ENCODE measurements around the gene MRAS. TPM values are rescaled to one million over a fixed set of nuclear protein-coding genes. Genes with fewer than 3 reads are reported as not detected.
"Not testable (repeated sequence)": the region's sequence is repeated elsewhere in the genome, so short reads cannot be mapped to it uniquely, and the experiment has no call there.

MRAS gene
- total RNA-seq, 1 experiment from 2014 or later: 0.77 TPM

GRCh38 chr3:138376663-138377062 is 28.3 kb downstream of the MRAS start:
- POLR2A ChIA-PET (ENCODE audit: low non-redundant PET): no interaction called here
- no peak for DNase-seq (ENCODE audit: low spot score)
- TF ChIP-seq, protein P1, sequence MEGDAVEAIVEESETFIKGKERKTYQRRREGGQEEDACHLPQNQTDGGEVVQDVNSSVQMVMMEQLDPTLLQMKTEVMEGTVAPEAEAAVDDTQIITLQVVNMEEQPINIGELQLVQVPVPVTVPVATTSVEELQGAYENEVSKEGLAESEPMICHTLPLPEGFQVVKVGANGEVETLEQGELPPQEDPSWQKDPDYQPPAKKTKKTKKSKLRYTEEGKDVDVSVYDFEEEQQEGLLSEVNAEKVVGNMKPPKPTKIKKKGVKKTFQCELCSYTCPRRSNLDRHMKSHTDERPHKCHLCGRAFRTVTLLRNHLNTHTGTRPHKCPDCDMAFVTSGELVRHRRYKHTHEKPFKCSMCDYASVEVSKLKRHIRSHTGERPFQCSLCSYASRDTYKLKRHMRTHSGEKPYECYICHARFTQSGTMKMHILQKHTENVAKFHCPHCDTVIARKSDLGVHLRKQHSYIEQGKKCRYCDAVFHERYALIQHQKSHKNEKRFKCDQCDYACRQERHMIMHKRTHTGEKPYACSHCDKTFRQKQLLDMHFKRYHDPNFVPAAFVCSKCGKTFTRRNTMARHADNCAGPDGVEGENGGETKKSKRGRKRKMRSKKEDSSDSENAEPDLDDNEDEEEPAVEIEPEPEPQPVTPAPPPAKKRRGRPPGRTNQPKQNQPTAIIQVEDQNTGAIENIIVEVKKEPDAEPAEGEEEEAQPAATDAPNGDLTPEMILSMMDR (conservative IDR thresholded peaks at IDR 0.05; ENCODE audit: low read depth, low read length): no peak
- no peak for TF ChIP-seq EZH2 (IDR thresholded peaks at IDR 0.05; ENCODE audit: borderline replicate concordance, low read depth, low read length, poor library complexity, severe bottlenecking)

GRCh38 chr3:138377212-138377611 is 28.8 kb downstream of the MRAS start:
- H3K27me3 ChIP-seq (replicated peaks; ENCODE audit: insufficient read depth, low read depth, low read length, poor library complexity); DNase-seq (ENCODE audit: low spot score); intact Hi-C loops (cut with micrococcal nuclease; ENCODE audit: unreplicated experiment); H3K4me1 ChIP-seq (ENCODE audit: insufficient read depth, low read length, poor library complexity, severe bottlenecking); H3K27ac ChIP-seq (ENCODE audit: low read depth, low read length, poor library complexity, severe bottlenecking); POLR2A ChIA-PET (ENCODE audit: low non-redundant PET); H3K36me3 ChIP-seq (ENCODE audit: insufficient read depth, low read length, poor library complexity, severe bottlenecking); BruUV-seq (replicated peaks); CTCF ChIA-PET; H3K4me3 ChIP-seq (ENCODE audit: low read depth, low read length, poor library complexity, severe bottlenecking); H3K9me3 ChIP-seq (ENCODE audit: low read depth, low read length, poor library complexity, severe bottlenecking): not testable (repeated sequence)

More at GRCh38 chr3:138376663-138377062, 28.3 kb downstream of the MRAS start:
- H3K27me3 ChIP-seq (replicated peaks; ENCODE audit: insufficient read depth, low read depth, low read length, poor library complexity): no peaks in the 10 kb centered on the region
- H3K27ac ChIP-seq (ENCODE audit: low read depth, low read length, poor library complexity, severe bottlenecking): no peak overlapping the region
- H3K4me3 ChIP-seq (ENCODE audit: low read depth, low read length, poor library complexity, severe bottlenecking): no peak overlapping the region
- BruUV-seq (replicated peaks): no TSS peak
- H3K4me1 ChIP-seq (ENCODE audit: insufficient read depth, low read length, poor library complexity, severe bottlenecking): no peaks in the 10 kb centered on the region
- CTCF ChIA-PET: no interaction called here
- intact Hi-C loops (cut with micrococcal nuclease; ENCODE audit: unreplicated experiment): no loop called here
- no peaks in the 10 kb centered on the region for H3K36me3 ChIP-seq (ENCODE audit: insufficient read depth, low read length, poor library complexity, severe bottlenecking)
- H3K9me3 ChIP-seq (ENCODE audit: low read depth, low read length, poor library complexity, severe bottlenecking): no peaks in the 10 kb centered on the region

- no peaks in the 10 kb centered on the region for H3K36me3 ChIP-seq (ENCODE audit: insufficient read depth, low read length, poor library complexity, severe bottlenecking)
- H3K9me3 ChIP-seq (ENCODE audit: low read depth, low read length, poor library complexity, severe bottlenecking): no peaks in the 10 kb centered on the region
- H3K4me1 ChIP-seq (ENCODE audit: insufficient read depth, low read length, poor library complexity, severe bottlenecking): no peaks in the 10 kb centered on the region
- intact Hi-C loops (cut with micrococcal nuclease; ENCODE audit: unreplicated experiment): no loop called here
- no peak overlapping the region for H3K4me3 ChIP-seq (ENCODE audit: low read depth, low read length, poor library complexity, severe bottlenecking)
- no peak overlapping the region for H3K27ac ChIP-seq (ENCODE audit: low read depth, low read length, poor library complexity, severe bottlenecking)
- H3K27me3 ChIP-seq (replicated peaks; ENCODE audit: insufficient read depth, low read depth, low read length, poor library complexity): no peaks in the 10 kb centered on the region
- ChIA-PET POLR2A (ENCODE audit: low non-redundant PET) (no interaction called here), CTCF (no interaction called here)
- BruUV-seq (replicated peaks): no TSS peak
- DNase-seq (ENCODE audit: low spot score): no peak
- TF ChIP-seq, protein P1 (conservative IDR thresholded peaks at IDR 0.05; ENCODE audit: low read depth, low read length): no peak
- no peak for TF ChIP-seq EZH2 (IDR thresholded peaks at IDR 0.05; ENCODE audit: borderline replicate concordance, low read depth, low read length, poor library complexity, severe bottlenecking)
Measured at GRCh38 chr3:138377804-138378203, 29.4 kb downstream of the MRAS start.

DNA sequence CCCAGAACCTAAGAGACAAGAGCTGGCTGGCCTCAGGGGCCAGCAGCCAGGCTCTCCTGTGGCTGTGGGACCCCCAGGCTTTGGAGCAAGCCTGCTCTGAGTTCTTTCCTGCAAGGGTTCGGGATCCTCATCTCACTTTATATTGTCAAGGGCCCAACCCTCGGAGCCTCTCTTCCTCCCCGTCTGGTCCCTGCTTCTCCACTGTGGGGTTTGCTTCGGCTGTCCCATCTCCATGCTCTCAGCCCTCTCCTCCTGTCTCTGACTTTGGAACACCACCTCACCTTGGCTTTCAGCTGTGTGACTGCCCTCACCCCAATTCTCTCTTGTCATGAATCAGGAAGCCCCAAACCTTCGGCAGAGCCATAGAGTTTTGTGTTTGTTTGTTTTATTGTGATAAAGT is 30.0 kb downstream of the MRAS start:
- no peaks in the 10 kb centered on the region for H3K27me3 ChIP-seq (replicated peaks; ENCODE audit: insufficient read depth, low read depth, low read length, poor library complexity)
- no peaks in the 10 kb centered on the region for H3K9me3 ChIP-seq (ENCODE audit: low read depth, low read length, poor library complexity, severe bottlenecking)
- no peaks in the 10 kb centered on the region for H3K4me1 ChIP-seq (ENCODE audit: insufficient read depth, low read length, poor library complexity, severe bottlenecking)
- no TSS peak for BruUV-seq (replicated peaks)
- ChIA-PET POLR2A (ENCODE audit: low non-redundant PET) (no interaction called here), CTCF (no interaction called here)
- no peak overlapping the region for H3K27ac ChIP-seq (ENCODE audit: low read depth, low read length, poor library complexity, severe bottlenecking)
- intact Hi-C loops (cut with micrococcal nuclease; ENCODE audit: unreplicated experiment): no loop called here
- no peak for DNase-seq (ENCODE audit: low spot score)
- H3K36me3 ChIP-seq (ENCODE audit: insufficient read depth, low read length, poor library complexity, severe bottlenecking): no peaks in the 10 kb centered on the region
- no peak overlapping the region for H3K4me3 ChIP-seq (ENCODE audit: low read depth, low read length, poor library complexity, severe bottlenecking)
- TF ChIP-seq, protein P1 (conservative IDR thresholded peaks at IDR 0.05; ENCODE audit: low read depth, low read length): no peak
- no peak for TF ChIP-seq EZH2 (IDR thresholded peaks at IDR 0.05; ENCODE audit: borderline replicate concordance, low read depth, low read length, poor library complexity, severe bottlenecking)

All from A673 (cell line).